GM19351 (cell line): ENCODE data around the gene GTPBP1.

ENCODE experiments used
- ATAC-seq: cut with Tn5 transposase; IDR thresholded peaks from one replicate; pipeline ENCODE4 v1.9.1; 2021; ENCODE audit warnings: mild to moderate bottlenecking, moderate library complexity; ENCODE audit not compliant: unreplicated experiment

Gene GTPBP1

GRCh38 chr22:38705235-38706100 is at the start of gene GTPBP1:
Gene GTPBP1, plus strand, starts transcription at chr22:38705944. Its CDS starts 12 bp downstream, at chr22:38705956.
- ATAC-seq = peak; percentile 70

- ATAC-seq = peak; percentile 67
Observed at GRCh38 chr22:38656256-38657044, 49.3 kb upstream of the GTPBP1 start, which contains the start of the genes CBY1 and FAM227A. Gene CBY1, plus strand, starts transcription at chr22:38656638. Its CDS starts 11,417 bp downstream, at chr22:38668055. Gene FAM227A, minus strand, starts transcription at chr22:38656392. Its CDS starts 6,224 bp downstream, at chr22:38650168.

- ATAC-seq = peak; percentile 42
Observed at GRCh38 chr22:38657045-38657909, 48.5 kb upstream of the GTPBP1 start.

- ATAC-seq = no peak
Observed at GRCh38 chr22:38674888-38675287, 30.9 kb upstream of the GTPBP1 start.

GRCh38 chr22:38675833-38676232 is 29.9 kb upstream of the GTPBP1 start:
- no peak for ATAC-seq

- ATAC-seq = peak; percentile 96
Observed at GRCh38 chr22:38681582-38682335, 24.0 kb upstream of the GTPBP1 start, which contains the start of gene TOMM22. Gene TOMM22, plus strand, starts transcription at chr22:38681957. Its CDS starts 22 bp downstream, at chr22:38681979.

GRCh38 chr22:38684895-38685294 is 20.8 kb upstream of the GTPBP1 start:
- no peak for ATAC-seq

- ATAC-seq = no peak
Observed at GRCh38 chr22:38685761-38686160, 20.0 kb upstream of the GTPBP1 start.

- ATAC-seq = no peak
Observed at GRCh38 chr22:38689651-38690050, 16.1 kb upstream of the GTPBP1 start.

GRCh38 chr22:38694049-38694448 is 11.7 kb upstream of the GTPBP1 start:
- no peak for ATAC-seq

- no peak for ATAC-seq
Observed at GRCh38 chr22:38694940-38695339, 10.8 kb upstream of the GTPBP1 start.

GRCh38 chr22:38696606-38697424 is 8.9 kb upstream of the GTPBP1 start:
- ATAC-seq = no peak

- ATAC-seq = no peak
Observed at GRCh38 chr22:38697425-38698089, 8.2 kb upstream of the GTPBP1 start.

GRCh38 chr22:38698407-38699094 is 7.2 kb upstream of the GTPBP1 start:
- no peak for ATAC-seq

- no peak for ATAC-seq
Observed at GRCh38 chr22:38699143-38699542, 6.6 kb upstream of the GTPBP1 start.

- no peak for ATAC-seq
Observed at GRCh38 chr22:38699784-38700183, 6.0 kb upstream of the GTPBP1 start.

GRCh38 chr22:38700270-38700788 is 5.4 kb upstream of the GTPBP1 start:
- peak; percentile 11 for ATAC-seq
